Colon (tissue), 2 donors: ENCODE results near the gene HDAC4.

Source experiments
- FAIRE-seq: peaks from 2 replicates; lab custom pipeline; 2012; peaks lifted over from hg19 to GRCh38; lab: Jason Lieb, UNC
- donor health status: control.
- donor health status: control.

The HDAC4 gene

DNA sequence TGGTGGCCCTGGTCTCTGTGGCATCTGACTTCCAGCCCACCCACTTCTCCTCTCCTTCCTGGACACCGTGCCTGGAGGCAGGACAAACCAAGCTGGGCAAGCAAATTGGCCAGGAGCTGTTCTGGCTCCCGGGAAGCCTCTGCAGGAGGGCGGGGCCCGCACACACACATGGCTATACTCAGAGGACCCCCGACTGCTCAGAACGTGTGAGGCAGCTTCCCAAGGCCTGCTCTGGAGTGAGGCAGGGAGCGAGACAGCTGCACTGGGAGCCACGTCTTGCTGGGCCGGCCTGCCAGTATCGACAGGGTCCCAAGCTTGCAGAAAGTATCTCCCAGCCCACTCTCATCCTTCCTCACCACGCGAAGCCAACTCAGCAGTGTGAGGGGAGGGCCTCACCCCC is 295.6 kb downstream of the HDAC4 start:
- no peak for FAIRE-seq

DNA sequence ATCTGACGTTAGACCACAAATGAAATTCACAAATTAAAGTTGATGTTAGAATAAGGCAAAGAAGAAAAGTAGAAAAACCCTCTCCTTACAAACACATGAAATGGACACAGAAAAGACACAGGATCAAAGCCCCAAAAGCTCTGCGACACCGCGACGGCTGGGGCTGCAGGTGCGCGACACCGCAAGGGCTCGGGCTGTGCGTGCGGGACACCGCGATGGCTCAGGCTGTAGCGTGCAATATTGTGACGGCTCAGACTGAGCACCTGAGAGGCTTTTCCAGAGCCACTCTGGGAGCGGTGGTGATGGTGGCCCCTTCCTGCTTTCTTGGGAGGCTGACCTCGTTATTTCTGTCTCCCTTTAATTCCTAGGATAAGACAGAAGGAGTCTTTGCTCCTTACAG is 296.0 kb downstream of the HDAC4 start:
- FAIRE-seq: no peak

GRCh38 chr2:239103125-239104098 is 297.4 kb downstream of the HDAC4 start:
- FAIRE-seq: no peak

DNA sequence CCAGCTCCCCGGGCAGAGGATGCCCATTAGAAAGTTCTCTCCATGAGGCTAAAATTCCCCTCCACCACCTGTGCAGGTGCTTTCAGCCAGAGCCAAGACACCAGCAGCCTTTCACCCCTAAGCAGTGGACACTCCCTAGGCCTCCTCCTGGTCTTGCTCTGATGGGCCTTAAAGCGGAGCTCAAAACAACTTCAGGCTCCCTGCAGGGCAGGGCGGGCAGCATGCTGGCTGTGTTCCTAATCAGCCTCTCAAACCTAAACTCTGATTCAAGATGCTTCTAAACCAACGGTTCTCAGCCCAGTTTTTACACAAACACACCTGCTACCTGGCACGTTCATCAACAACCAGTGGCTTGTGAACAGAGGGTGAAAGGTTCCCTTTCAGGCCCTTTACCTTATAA is 298.6 kb downstream of the HDAC4 start:
- no peak for FAIRE-seq

- FAIRE-seq: no peak
Measured at GRCh38 chr2:239101807-239102206, 299.0 kb downstream of the HDAC4 start.

DNA sequence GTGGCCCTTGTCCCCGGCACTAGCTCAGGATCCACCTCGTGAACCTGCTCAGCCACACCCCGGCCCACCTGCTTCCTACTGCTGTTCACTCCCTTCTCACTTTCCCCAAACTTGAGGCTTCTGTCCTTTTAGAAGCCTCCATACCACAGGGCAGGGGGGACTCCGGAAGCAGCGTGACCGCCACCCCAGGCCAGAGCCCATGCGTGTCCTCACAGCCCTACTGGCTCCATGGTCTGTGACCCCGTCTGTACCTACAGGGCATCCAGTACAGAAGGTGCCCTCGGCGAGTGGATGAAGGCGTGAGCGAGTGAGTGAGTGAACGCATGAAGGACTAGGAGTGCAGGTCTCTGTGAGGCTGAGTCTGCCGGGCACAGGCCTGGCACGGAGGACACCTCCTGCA is 299.7 kb downstream of the HDAC4 start:
- no peak for FAIRE-seq

- FAIRE-seq: no peak
Measured at GRCh38 chr2:239099474-239099873, 301.3 kb downstream of the HDAC4 start.

DNA sequence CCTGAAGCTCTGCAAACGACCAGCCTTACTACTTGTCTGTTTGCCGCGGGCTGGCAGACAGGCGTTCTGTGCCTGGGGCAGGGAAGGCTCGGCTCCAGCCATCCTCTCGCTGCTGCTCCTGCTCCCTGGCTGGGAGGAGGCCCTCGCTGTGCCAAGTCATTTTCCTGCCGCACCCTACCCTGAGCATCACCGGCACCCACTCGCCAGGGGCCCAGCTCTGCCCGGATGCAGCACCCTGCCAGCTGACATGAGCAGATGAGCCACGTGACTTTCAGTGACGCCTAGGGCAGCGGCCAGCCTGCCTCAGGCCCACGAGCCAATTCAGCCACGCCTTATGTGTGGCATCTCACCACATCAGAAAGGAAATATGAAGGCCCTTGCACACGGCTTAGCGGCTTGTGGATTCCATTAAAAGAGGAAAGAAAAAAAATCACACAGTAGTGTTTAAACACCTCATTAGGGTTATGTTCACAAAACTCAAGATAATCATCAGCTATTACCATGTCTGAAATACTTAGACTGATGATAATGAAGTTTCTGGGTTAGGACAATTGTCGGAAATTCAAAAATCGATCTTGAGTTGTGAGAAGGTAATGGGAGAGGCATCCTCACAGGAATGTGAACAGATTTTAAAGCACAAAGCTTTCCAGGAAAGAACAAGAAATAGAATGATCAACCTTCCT is 302.4 kb downstream of the HDAC4 start:
- no peak for FAIRE-seq

DNA sequence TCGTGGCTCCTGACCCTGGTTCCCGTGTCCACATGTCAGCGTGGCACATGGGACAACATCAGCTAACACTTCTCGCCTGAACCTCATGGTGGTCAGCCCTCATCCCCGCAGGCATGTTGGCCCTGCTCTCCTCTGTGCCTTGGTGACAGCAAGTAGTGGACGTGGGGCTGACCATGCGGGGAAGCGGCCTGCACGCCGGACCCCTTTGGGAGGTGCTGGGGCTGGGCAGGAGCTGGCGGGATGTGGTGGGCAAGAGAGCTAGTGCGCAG is 303.5 kb downstream of the HDAC4 start:
- no peak for FAIRE-seq

GRCh38 chr2:239096676-239097427 is 304.0 kb downstream of the HDAC4 start:
- FAIRE-seq: no peak

GRCh38 chr2:239095460-239096081 is 305.2 kb downstream of the HDAC4 start:
- no peak for FAIRE-seq

- FAIRE-seq: no peak
Measured at GRCh38 chr2:239094867-239095266, 306.0 kb downstream of the HDAC4 start.

DNA sequence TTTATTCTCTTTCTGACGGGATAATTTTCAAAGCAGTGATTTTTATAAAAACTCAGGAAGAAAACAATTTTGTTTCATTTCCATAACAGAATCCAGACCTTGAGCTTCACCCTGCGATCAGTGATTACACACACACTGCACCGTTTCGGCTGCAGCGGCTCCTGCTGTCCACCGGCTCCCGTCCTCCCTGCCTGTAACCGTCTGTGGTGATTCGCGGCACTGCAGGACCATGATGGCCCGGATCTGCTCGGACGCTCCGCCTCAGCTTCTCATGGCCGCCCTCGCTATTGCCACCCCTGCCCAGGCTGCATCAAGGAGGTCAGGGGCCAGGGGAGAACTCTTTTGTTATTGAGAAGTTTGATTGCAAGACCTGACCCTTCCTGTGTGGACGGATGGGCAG is 306.9 kb downstream of the HDAC4 start:
- no peak for FAIRE-seq

DNA sequence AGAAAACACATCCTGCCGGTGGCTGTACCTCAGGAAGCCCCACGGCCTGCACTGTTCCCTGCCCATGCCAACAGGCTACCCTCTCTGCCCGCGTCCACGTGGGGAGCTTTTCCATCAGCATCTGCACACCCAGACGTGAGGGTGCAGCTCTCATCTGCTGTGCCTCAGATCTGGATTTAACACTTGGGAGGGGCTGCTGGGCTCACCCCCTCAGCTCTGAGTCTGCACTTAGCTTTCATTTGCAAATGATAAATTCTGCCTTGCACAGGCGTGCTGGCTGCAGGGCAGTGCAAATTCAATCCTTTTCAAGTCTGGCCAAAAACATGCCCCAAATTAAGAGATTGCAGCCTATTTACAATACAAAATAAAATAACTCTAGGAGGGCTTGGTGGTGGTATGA is 307.3 kb downstream of the HDAC4 start:
- FAIRE-seq: no peak

DNA sequence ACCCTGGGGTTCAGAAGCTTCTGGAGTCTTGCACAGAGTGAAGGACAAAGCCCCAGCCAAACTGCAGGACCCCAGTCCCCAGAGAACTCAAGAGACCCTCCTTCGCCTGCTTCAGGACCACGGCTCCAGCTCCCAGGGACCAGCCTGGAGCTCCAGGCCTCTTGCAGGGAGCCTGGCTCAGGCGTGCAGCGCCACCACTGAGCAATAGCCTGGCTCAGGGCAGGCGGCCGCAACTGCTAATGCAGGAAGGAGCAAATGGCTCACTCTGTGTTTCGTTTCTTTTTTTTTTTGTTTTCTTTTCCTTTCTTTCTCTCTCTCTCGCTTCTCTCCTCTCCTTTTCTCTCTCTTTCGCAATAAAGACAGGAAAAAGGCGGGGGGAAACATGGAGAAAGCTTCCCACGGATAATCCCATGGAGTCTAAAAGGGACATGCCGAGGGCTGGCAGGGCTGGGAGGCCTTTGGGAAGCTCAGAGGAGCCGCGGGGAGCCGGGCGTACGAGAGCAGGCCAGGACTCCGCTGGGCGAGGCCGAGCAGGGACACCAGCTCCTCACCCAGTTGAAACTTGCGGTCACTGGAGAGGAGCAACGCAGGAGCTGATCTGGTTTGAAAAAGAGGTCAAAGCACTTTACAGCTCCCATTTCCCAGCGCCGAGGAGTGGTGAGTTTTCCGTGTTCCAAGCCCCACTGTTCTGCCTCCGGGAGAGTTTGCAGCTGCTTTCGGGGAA is 308.1 kb downstream of the HDAC4 start:
- FAIRE-seq: no peak

DNA sequence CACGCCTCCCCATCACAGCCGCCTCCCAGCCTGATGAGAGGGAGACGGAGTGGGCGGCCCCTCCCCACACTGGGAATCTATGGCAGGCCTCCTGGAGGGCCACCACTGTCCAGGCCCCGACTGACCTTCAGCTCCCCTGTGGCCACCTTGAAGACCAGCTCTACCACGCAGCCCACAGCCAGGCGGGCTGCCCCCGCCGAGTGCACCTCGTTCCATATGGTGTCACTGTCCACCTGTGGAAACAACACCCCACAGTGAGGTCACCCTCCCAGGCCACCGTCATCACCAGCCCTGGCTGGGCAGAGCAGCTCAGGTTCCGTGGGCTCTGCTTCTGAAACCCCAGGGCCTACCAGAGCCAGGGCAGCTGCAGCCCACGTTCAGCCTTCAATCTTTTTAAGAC is 310.9 kb downstream of the HDAC4 start:
- FAIRE-seq: no peak

- FAIRE-seq: no peak
Measured at GRCh38 chr2:239087046-239087710, 313.6 kb downstream of the HDAC4 start.

DNA sequence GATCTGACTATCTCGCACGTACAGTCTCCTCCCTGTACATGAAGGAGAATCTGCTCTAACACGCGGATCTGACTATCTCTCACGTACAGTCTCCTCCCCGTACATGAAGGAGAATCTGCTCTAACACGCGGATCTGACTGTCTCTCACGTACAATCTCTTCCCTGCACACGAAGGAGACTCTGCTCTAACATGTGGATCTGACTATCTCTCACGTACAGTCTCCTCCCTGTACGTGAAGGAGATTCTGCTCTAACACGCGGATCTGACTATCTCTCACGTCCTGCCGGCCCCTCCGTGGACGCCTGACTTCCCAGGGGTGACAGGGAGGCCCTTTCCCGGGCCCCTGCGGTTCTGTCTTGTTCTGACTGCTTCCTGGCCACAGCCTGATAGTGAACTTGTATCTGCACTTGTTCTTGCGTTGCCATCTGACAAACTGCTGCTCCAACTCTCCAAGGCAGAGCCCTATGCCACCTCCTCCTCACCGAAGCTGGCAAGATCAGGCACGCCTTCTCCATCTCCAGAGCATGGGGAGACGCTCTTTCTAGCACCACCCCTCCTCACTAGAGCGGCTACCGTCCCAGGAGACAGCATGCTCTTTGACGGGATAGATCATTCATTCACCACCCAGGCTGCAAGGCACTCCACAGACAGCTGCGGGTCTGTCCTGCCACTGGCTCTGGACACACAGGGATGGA is 314.3 kb downstream of the HDAC4 start:
- FAIRE-seq: no peak

DNA sequence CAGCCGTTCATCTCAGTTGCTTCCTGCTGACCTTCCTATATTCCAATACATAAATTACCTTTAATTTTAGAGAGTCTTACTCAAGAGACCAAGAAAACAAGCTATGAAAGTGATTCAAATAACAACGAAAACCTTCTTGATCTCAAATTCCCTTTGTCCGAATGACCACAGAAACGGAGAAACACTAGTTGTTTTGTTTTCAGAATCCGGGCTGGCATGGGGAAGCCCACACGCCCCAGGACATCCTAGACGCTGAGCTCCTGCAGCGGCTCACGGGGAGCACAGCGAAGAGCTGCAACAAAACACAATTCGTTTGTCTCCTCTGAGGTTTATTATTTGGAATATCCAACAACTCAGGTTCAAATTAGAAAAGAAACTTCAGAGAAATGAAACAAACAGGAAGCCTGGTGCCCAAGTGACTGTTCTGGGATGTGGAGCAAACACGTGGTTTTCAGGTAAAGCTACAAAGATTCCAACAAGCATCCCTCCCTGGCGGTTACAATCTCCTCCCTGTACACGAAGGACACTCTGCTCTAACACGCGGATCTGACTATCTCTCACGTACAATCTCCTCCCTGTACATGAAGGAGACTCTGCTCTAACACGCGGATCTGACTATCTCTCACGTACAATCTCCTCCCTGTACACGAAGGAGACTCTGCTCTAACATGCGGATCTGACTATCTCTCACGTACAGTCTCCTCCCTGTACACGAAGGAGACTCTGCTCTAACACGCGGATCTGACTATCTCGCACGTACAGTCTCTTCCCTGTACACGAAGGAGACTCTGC is 315.4 kb downstream of the HDAC4 start:
- FAIRE-seq: no peak

DNA sequence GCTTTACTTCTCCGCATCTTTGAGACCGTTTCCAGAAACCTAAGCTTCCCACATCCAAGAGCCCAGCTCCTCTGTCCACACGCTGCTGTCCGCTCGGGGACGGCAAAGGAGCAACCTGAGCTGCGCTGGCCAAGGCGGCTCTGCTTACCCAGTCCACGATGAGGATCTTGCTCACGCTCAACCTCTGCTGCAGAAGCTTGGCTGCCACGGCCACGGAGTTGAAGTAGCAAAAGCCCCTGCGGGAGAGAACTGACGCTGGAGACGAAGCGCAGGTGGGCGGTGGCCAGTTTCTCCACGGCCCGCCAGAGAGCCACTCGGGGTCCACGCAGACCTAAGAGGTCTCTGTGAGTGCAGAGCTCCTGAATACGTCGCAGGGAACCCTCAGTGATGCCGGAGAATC is 316.8 kb downstream of the HDAC4 start:
- no peak for FAIRE-seq
